NCI-H2196 (cell line): ENCODE measurements around the gene MTARC2.
A peak's percentile ranks its signal among the peaks of the same experiment; 100 is the strongest.
"Not testable (repeated sequence)": the region's sequence is repeated elsewhere in the genome, so short reads cannot be mapped to it uniquely, and the experiment has no call there.

Experiments
- DNase-seq: peaks from one replicate; lab custom pipeline; 2025; ENCODE audit not compliant: unreplicated experiment; lab: John Stamatoyannopoulos, UW

The MTARC2 gene

GRCh38 chr1:220748089-220748934 is at the start of gene MTARC2:
TSS of gene MTARC2 (plus strand) at chr1:220748322. CDS start at chr1:220748532, 210 bp downstream.
- peak; percentile 67 for DNase-seq

GRCh38 chr1:220698607-220699016 is 49.5 kb upstream of the MTARC2 start:
- no peak for DNase-seq

GRCh38 chr1:220699044-220699443 is 49.1 kb upstream of the MTARC2 start:
- no peak for DNase-seq

GRCh38 chr1:220700556-220701179 is 47.5 kb upstream of the MTARC2 start:
- DNase-seq = peak; percentile 13

GRCh38 chr1:220701974-220702373 is 46.1 kb upstream of the MTARC2 start:
- DNase-seq = no peak

GRCh38 chr1:220702733-220703270 is 45.3 kb upstream of the MTARC2 start:
- DNase-seq = peak; percentile 42

GRCh38 chr1:220703305-220703704 is 44.8 kb upstream of the MTARC2 start:
- no peak for DNase-seq

GRCh38 chr1:220705782-220706181 is 42.3 kb upstream of the MTARC2 start:
- DNase-seq = no peak

GRCh38 chr1:220706480-220706879 is 41.6 kb upstream of the MTARC2 start:
- no peak for DNase-seq

GRCh38 chr1:220707160-220707559 is 41.0 kb upstream of the MTARC2 start:
- no peak for DNase-seq

- no peak for DNase-seq
Measured at GRCh38 chr1:220708244-220708643, 39.9 kb upstream of the MTARC2 start.

GRCh38 chr1:220708936-220709801 is 39.0 kb upstream of the MTARC2 start:
- DNase-seq = no peak

GRCh38 chr1:220710333-220710732 is 37.8 kb upstream of the MTARC2 start:
- no peak for DNase-seq

GRCh38 chr1:220711056-220711809 is 36.9 kb upstream of the MTARC2 start:
- no peak for DNase-seq

- not testable (repeated sequence) for DNase-seq
Measured at GRCh38 chr1:220715986-220716385, 32.1 kb upstream of the MTARC2 start.

GRCh38 chr1:220717800-220718640 is 30.1 kb upstream of the MTARC2 start:
- no peak for DNase-seq

- DNase-seq = not testable (repeated sequence)
Measured at GRCh38 chr1:220721266-220721665, 26.9 kb upstream of the MTARC2 start.

- DNase-seq = no peak
Measured at GRCh38 chr1:220726634-220727033, 21.5 kb upstream of the MTARC2 start.

GRCh38 chr1:220727519-220727918 is 20.6 kb upstream of the MTARC2 start:
- DNase-seq = no peak

- DNase-seq = no peak
Measured at GRCh38 chr1:220730486-220730885, 17.6 kb upstream of the MTARC2 start.
